HL-60/S4 treated with retinoic acid at 250 ng/mL for 4 days and 3 days (cell line): ENCODE data around the gene POLR3B.

Experiments
- in situ Hi-C: fragments of 300-500 bp; cut with MboI; formaldehyde crosslinking; loops from 2 replicates; pipeline ENCODE4 v1.7.0; 2022; ENCODE audit warnings: low sequenced_read_pairs

POLR3B gene

DNA sequence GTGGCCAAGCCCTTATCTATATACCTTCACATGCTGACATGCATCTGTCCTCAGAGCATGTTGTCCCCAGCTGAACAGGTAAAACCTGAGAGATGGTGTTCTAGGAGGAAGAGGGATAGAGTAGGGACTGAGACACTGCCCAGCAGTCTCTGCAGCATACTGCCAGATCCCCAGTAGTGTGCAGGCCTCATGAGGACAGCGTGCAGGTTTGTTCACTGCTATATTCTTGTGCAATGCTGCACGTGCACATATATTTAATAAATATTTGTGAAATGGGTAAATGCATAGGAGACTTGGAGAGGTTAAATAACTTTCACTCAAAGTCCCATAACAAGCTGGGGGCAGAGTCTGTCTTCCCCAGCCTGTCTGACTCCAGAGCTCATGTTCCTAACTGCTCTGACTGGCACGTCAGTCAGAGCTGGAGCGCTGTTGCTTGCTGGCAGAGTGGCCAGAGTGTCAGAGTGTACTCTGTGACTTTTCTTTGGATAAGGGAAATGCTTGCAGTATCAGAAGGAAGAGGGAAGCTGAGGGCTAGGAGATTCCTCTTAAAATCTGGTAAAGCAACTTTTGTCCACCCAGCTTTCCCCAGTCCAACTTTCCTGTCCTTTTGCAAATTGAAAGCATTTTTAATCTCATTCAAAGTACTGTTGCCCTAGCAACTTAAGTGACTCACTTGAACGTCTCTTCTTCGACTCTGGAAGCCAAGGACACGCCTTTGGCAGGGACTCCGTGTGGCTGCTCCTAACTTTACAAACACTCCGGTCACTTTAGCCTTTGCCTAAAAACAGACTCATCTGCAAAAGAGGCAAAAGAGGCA, 14.9 kb upstream of the POLR3B start:
- in situ Hi-C loops, result no loop called here

GRCh38 chr12:106343214-106343528, 14.4 kb upstream of the POLR3B start:
- in situ Hi-C loops, result no loop called here

- in situ Hi-C loops, result no loop called here
Measured at GRCh38 chr12:106344131-106344530, 13.4 kb upstream of the POLR3B start.

- in situ Hi-C loops, result no loop called here
Measured at GRCh38 chr12:106345746-106346145, 11.8 kb upstream of the POLR3B start.

- in situ Hi-C loops, result no loop called here
Measured at GRCh38 chr12:106348411-106348810, 9.1 kb upstream of the POLR3B start.

- in situ Hi-C loops, result no loop called here
Measured at GRCh38 chr12:106353175-106353574, 4.4 kb upstream of the POLR3B start.

- in situ Hi-C loops, result no loop called here
Measured at GRCh38 chr12:106358396-106359241, 1.1 kb downstream of the POLR3B start.

DNA sequence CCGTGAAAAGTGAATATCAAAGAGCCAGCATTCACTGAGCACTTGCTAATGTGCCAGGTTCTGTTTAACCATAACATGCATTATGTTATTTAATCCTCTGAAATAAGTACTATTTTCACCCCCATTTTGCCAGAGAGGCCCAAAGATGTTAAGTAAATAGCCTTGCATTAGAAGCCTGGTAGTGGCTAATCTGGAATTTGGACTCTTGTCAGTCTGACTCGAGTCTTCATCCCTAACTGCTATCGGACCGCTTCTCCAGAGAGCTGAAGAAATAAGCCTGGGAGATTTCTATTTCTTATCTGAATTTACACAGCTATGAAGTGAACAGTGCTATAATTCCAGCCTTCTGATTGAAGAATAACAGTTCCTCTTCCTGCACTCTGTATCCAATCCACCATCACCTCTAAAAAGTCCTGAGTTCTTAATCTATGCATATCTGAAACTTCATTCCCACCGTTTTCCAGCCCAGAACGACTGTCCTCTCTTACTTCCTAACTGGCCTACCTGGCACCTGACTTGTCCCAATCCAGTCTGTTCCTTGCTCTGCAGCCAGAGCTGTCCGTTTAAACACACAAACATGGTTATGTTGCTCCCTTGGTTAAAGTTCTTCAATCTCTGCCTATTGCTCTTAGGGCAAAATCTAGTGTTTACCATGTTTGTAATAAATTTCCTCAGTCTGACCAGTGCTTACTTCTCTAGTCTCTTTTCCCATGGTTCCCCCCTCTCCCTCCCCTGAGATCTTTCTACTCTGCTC, 2.3 kb downstream of the POLR3B start:
- in situ Hi-C loops, result no loop called here

DNA sequence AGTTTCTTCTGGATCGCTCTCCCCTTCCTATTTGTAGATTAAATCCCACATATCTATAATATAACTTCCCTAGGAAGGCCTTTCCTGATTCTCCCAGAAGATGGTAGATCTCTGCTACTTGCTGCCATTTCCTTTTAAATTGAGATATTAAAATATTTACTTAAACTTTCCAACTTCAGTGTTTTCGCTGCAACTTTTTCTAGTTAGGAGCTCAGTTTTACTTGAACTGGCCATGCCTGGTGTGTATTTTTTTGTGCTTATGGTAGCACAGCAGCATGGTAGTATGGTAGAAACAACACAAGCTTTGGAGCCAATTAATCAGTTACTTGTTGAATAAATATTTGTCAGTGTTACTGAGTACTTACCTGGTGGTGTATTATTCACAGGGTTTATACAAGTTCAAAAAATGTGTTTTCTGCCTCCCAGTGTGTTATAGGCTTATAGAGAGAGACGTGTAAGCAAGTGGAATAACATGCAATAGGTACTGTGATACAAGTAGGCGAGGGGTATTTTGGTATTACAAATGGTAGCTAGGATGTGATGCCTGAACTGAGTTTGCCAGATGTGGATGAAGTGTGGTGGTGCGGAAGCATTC, 2.9 kb downstream of the POLR3B start:
- in situ Hi-C loops, result no loop called here

DNA sequence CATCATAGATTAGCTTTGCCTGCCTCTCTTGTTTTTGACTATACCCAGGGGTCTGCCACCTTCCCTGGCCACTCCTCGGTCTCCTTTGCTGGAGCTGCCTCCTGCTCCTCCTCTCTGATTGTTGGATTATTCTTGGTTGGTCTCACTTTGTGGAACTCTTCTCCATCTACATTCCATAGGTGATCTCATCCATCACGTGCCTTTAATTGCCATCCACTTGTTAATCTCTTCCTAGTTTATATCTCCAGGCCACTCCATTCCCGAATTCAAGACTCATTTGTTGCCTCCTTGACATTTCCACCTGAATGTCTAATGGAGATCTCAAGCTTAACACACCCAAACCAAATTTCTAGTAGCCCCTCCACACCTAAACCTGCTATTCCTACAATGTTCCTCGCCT, 5.4 kb downstream of the POLR3B start:
- in situ Hi-C loops, result no loop called here

DNA sequence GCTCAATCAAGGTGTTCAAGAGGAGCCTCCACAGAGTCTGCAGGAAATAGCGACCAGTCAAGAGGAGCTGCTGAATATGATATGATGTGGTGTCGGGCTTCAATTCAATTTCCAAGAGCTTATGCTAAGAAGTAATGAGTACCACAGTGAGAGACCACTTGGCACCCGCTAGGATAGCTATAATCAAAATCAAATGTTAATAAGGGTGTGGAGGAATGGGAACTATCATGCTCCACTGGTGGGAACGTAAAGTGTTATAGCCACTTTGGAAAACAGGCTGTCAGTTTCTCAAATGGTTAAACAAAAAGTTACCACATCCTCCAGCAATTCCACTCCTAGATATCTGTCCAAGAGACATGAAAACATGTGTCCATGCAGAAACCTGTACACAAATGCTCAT, 6.7 kb downstream of the POLR3B start:
- in situ Hi-C loops, result no loop called here

- in situ Hi-C loops, result no loop called here
Measured at GRCh38 chr12:106369624-106370346, 12.2 kb downstream of the POLR3B start.

DNA sequence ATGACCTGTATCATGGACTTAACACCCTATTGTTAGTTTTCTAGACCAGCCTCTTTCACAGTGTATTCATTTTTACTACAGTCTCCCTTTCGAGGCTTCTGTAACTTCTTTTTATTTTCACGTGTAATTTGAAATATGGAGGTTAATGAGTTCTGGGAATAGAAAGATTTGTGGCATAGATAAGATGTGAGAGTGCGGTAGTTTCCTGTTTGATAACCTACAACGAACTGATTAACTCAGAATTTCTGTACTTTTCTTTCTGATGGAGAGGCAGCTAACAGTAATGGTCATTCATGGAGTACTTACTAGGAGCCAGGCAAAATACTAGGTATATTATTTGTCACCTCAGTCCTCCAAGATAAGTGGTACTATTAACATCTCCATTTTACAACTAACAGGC, 21.2 kb downstream of the POLR3B start:
- in situ Hi-C loops, result loop anchor here (25.0 kb wide), 1 partner anchor 534 kb away; no protein-coding TSS in a partner anchor

DNA sequence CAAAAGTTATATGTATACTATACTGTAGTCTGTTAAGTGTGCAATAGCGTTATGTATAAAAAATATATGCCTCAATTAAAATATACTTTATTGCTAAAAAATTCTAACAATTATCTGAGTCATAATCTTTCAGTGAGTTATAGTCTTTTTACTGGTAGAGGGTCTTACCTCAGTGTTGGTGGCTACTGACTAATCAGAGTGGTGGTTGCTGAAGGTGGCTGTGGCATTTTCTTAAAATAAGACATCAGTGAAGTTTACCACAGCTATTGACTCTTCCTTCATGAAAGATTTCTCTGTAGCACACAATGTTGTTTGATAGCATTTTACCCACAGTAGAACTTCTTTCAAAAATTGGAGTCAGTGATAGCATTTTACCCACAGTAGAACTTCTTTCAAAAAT, 23.4 kb downstream of the POLR3B start:
- in situ Hi-C loops, result loop anchor here (25.0 kb wide), 1 partner anchor 531 kb away; no protein-coding TSS in a partner anchor

- in situ Hi-C loops, result loop anchor here (25.0 kb wide), 1 partner anchor 530 kb away; no protein-coding TSS in a partner anchor
Measured at GRCh38 chr12:106381866-106382265, 24.3 kb downstream of the POLR3B start.

GRCh38 chr12:106386813-106387535, 29.4 kb downstream of the POLR3B start:
- in situ Hi-C loops, result loop anchor here (25.0 kb wide), 1 partner anchor 525 kb away; no protein-coding TSS in a partner anchor

GRCh38 chr12:106387848-106388377, 30.4 kb downstream of the POLR3B start:
- in situ Hi-C loops, result loop anchor here (25.0 kb wide), 1 partner anchor 524 kb away; no protein-coding TSS in a partner anchor

DNA sequence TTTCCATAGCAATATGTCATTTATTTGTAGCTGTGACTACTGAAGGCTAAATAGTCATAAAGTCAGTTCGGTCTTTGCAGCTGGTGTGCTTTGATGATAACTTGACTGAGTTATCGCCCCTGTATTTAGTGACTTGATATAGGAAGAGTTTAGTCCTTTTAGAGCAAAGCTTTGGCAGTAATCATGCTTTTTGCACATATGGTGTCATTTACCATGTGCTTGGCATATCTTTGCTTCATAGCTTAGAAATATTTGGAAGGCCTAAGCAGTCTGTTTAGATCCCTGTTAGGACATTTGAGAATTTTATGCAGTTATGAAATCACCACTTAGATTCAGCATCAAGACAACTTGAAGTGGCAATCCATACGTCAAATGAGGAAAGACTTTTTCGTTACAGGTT, 31.6 kb downstream of the POLR3B start:
- in situ Hi-C loops, result loop anchor here (25.0 kb wide), 1 partner anchor 523 kb away; no protein-coding TSS in a partner anchor

DNA sequence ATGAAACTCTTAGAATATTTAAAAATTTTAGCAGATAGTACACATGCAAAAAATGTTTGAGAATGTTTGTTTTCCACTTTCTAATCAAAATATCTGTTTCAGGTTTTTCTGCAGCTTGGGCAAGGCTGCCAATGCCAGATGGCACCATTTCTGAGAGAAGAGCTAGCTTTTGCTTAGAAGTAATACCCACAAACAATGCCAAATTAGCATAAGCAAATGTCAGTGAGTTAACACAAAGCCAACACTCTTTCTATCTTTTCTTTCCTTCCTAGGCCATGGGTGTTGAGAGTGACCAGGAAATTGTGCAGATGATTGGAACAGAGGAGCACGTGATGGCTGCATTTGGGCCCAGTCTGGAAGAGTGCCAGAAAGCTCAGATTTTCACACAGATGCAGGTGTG, 35.2 kb downstream of the POLR3B start:
- in situ Hi-C loops, result loop anchor here (25.0 kb wide), 1 partner anchor 520 kb away; no protein-coding TSS in a partner anchor
